ENCODE data around the gene RPLP2.

DNA sequence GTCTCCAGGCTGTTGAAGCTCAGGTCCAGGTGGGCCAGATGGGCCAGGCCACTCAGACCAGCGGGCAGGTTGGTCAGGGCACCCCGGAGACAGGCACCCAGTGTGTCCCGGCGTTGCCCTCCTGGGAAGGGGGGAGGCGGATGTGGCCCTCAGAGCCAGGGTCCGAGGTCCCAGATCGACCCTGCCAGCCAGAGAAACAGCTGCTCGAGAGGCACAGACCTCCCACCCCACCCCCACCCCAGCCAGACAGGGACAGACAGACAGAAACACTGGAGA lies 6.4 kb upstream of the RPLP2 start:
- TF ChIP-seq, protein P1, sequence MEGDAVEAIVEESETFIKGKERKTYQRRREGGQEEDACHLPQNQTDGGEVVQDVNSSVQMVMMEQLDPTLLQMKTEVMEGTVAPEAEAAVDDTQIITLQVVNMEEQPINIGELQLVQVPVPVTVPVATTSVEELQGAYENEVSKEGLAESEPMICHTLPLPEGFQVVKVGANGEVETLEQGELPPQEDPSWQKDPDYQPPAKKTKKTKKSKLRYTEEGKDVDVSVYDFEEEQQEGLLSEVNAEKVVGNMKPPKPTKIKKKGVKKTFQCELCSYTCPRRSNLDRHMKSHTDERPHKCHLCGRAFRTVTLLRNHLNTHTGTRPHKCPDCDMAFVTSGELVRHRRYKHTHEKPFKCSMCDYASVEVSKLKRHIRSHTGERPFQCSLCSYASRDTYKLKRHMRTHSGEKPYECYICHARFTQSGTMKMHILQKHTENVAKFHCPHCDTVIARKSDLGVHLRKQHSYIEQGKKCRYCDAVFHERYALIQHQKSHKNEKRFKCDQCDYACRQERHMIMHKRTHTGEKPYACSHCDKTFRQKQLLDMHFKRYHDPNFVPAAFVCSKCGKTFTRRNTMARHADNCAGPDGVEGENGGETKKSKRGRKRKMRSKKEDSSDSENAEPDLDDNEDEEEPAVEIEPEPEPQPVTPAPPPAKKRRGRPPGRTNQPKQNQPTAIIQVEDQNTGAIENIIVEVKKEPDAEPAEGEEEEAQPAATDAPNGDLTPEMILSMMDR (IDR thresholded peaks at IDR 0.05; ENCODE audit: low read length), result no peak
- TF ChIP-seq EZH2 (optimal IDR thresholded peaks at IDR 0.05; ENCODE audit: low read depth, low read length), result no peak
